Measurements from ENCODE around the gene ATP9B.

ATP9B gene

GRCh38 chr18:79200546-79201268, 131.5 kb downstream of the ATP9B start:
- no peak for DNase-seq

- no peak for DNase-seq
Measured at GRCh38 chr18:79203017-79203605, 133.9 kb downstream of the ATP9B start.

- no peak for DNase-seq
Measured at GRCh38 chr18:79204889-79205807, 136.0 kb downstream of the ATP9B start.

- no peak for DNase-seq
Measured at GRCh38 chr18:79206444-79206843, 137.2 kb downstream of the ATP9B start.

- no peak for DNase-seq
Measured at GRCh38 chr18:79208906-79209305, 139.7 kb downstream of the ATP9B start.

- no peak for DNase-seq
Measured at GRCh38 chr18:79210002-79210910, 141.1 kb downstream of the ATP9B start.

- no peak for DNase-seq
Measured at GRCh38 chr18:79211844-79212243, 142.7 kb downstream of the ATP9B start.

- no peak for DNase-seq
Measured at GRCh38 chr18:79214056-79214455, 144.9 kb downstream of the ATP9B start.

GRCh38 chr18:79216176-79216575, 147.0 kb downstream of the ATP9B start:
- no peak for DNase-seq

GRCh38 chr18:79217979-79218604, 148.9 kb downstream of the ATP9B start:
- DNase-seq = no peak

GRCh38 chr18:79218605-79219190, 149.5 kb downstream of the ATP9B start:
- DNase-seq = no peak

- DNase-seq = no peak
Measured at GRCh38 chr18:79221136-79221535, 151.9 kb downstream of the ATP9B start.

GRCh38 chr18:79222790-79223189, 153.6 kb downstream of the ATP9B start:
- no peak for DNase-seq

- no peak for DNase-seq
Measured at GRCh38 chr18:79223431-79223830, 154.2 kb downstream of the ATP9B start.

- no peak for DNase-seq
Measured at GRCh38 chr18:79224381-79224780, 155.2 kb downstream of the ATP9B start.

GRCh38 chr18:79227621-79228020, 158.4 kb downstream of the ATP9B start:
- no peak for DNase-seq

GRCh38 chr18:79229431-79229830, 160.2 kb downstream of the ATP9B start:
- no peak for DNase-seq

GRCh38 chr18:79234438-79234837, 165.2 kb downstream of the ATP9B start:
- DNase-seq = no peak

GRCh38 chr18:79239631-79240030, 170.4 kb downstream of the ATP9B start:
- no peak for DNase-seq

- DNase-seq = no peak
Measured at GRCh38 chr18:79241755-79242154, 172.6 kb downstream of the ATP9B start.

- DNase-seq = no peak
Measured at GRCh38 chr18:79242246-79242645, 173.1 kb downstream of the ATP9B start.

- no peak for DNase-seq
Measured at GRCh38 chr18:79245517-79246001, 176.4 kb downstream of the ATP9B start.

All from cortex of kidney (tissue), 1 donor.